GM21825 (cell line): ENCODE results near the gene KDM2A.

Experiments
- ATAC-seq: cut with Tn5 transposase; IDR thresholded peaks from one replicate; pipeline ENCODE4 v1.9.1; 2021; ENCODE audit warnings: mild to moderate bottlenecking, moderate library complexity; ENCODE audit not compliant: unreplicated experiment

Gene KDM2A

DNA sequence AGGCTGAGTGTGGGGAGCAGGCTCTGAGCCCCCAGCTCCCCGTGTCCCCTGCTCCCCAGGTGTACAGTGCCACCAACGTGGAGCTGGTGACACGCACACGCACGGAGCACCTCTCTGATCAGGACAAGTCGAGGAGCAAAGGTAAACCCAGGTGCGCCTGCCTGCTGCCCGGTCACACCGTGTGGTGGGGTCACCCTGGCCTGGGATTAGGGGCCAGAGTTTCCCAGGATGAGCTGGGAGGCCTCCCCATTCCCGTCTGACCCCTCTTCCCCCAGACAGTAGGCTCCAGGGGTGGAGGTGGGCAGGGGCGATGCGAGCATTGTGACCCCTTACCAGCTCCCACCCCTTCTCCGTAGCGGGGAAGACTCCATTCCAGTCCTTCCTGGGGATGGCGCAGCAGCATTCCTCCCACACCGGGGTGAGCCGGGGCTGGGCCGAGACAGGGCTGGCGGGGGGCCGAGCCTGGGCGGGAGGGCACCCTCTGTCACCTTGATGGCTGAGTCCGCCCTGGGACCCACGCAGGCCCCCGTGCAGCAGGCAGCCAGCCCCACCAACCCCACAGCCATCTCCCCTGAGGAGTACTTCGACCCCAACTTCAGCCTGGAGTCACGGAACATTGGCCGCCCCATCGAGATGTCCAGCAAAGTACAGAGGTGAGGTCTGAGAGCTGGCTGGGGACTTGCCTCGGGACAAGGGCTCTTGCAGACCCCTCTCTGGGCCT, 180.6 kb downstream of the KDM2A start:
- ATAC-seq, result no peak

GRCh38 chr11:67300256-67300755, 181.2 kb downstream of the KDM2A start:
- no peak for ATAC-seq

- ATAC-seq, result no peak
Observed at GRCh38 chr11:67300756-67301312, 181.8 kb downstream of the KDM2A start.

- no peak for ATAC-seq
Observed at GRCh38 chr11:67301313-67301921, 182.4 kb downstream of the KDM2A start.

GRCh38 chr11:67301951-67302516, 183.0 kb downstream of the KDM2A start:
- no peak for ATAC-seq

DNA sequence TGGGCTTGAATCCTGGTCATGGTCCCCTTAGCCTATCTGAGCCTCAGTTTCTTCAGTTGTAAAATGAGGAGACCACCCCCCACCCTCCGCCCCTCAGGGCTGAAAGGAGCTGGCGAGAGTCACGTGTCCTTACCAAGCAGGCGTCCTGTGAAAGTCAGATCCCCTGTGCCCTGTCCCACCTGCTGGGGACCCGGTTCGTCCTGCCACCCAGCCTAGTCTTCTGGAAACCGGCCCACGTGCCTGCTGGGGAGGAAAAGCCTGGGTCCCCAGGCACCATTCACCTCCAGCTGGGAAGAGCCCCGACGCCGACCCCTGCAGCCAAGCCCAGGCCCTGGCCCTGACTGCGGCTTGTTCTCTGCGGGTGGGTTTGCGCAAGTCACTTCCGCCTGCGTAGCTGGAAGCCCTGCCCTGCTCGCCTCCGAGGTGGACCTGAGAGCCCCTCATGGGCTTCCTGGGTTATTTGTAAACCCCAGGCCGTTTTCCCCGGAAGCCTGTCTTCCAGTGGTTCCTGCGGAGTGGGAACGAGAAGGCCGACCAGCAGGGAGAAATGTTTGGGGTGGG, 183.6 kb downstream of the KDM2A start:
- no peak for ATAC-seq

DNA sequence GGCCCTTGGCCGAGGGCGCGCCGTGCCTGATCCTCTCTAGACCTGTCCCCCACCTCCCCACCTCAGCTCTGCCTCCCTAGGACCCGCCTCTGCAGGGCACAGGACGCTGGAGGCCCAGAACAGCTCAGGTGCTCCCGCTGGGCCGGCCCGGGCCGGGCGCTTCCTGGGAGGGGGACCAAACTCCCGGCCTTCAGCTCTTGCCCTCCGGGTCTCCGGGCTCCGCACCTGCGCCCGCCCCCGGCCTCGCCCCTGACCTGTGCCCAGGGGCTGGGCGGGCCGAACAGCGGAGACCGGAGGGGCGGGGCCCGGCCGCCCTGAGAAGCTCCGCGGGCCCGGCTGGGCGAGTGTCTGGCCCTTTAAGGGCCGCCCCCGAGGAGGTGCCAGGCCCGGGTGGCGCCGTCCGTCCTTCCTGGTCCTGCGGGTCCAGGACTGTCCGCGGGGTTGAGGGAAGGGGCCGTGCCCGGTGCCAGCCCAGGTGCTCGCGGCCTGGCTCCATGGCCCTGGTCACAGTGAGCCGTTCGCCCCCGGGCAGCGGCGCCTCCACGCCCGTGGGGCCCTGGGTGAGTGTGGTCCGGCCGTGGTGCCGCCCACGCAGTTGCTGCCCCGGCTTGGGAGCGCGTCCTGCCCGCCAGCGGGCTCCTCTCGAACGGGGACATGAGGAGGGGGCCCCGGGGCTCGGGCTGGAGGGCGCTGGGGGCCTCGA, 184.2 kb downstream of the KDM2A start, which contains the start of gene SSH3:
SSH3 (plus strand) TSS at position 399 of the 703 bp plus-strand sequence; CDS start at position 495, 96 bp downstream.
- ATAC-seq, result no peak

DNA sequence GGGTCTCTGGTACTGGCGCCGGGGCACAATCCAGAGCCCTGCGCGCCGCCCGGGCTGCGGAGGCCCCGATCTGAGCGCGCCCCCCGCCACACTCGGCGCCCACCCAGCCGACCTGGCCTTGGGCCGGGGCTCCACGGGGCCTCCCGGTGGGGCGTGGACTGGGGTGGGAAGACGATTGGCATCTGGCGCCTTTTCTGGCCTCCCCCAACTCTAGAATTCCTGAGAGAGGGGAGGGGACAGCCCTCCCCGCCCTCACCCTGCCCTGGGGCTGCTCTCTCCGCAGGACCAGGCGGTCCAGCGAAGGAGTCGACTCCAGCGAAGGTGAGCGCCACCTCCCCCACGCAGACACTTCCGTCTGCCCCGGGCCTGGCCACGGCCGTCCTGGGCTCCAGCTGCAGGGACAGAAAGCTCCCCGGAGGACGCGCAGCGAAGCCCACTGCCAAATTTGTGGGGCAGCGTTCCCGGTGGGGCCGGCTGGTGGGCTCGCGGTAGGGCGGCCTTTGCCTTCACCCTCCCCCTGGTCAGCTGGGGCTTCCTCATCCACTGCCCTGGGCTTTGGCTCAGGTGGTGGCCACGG, 184.9 kb downstream of the KDM2A start:
- ATAC-seq, result no peak

DNA sequence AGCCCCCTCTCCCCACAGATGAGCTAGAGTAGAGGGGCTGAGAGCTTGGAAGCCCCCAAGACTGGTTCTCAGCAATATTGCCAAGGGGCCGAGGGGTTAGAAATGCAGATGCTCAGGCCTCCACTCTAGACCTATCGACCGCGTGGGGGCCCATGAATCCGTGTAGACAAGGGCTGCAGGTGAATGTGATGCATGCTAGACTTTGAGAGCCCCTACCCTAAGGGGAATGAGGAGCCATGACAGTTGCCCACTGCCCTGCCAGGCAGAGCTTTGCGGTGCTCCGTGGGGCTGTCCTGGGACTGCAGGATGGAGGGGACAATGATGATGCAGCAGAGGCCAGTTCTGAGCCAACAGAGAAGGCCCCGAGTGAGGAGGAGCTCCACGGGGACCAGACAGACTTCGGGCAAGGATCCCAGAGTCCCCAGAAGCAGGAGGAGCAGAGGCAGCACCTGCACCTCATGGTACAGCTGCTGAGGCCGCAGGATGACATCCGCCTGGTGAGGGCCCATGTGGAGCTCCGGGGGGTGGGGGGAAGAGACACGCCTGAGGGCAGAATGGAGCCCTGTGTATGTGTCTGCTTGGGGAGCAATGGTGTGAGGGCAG, 185.5 kb downstream of the KDM2A start:
- ATAC-seq, result no peak

- no peak for ATAC-seq
Observed at GRCh38 chr11:67306769-67307544, 187.9 kb downstream of the KDM2A start.

DNA sequence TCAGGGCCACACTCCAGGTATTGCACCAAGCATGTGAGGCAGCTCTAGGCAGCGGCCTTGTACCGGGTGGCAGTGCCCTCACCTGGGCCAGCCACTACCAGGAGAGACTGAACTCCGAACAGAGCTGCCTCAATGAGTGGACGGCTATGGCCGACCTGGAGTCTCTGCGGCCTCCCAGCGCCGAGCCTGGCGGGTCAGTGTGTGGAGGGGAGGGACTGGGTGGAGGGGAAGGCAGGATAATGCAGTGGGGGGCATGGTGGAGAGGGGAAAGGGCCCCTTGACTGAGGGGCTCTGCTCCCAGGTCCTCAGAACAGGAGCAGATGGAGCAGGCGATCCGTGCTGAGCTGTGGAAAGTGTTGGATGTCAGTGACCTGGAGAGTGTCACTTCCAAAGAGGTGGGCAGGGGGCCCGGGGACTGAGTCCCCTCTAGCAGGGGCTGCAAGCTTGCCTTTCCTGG, 188.5 kb downstream of the KDM2A start:
- ATAC-seq, result no peak
